Ascending aorta (tissue), 2 donors: Measurements from ENCODE around the gene IRF9. TPM values are rescaled to one million over a fixed set of nuclear protein-coding genes. Genes with fewer than 3 reads are reported as not detected.

Source experiments
- DNase-seq, 2 donors: peaks; one replicate each; pipeline ENCODE4 v3.0.0-alpha.2; 2019; ENCODE audit warnings: low spot score in 2 of 2
- H3K27ac ChIP-seq, 2 donors: fragments of 200-600 bp; sonication (generic); one replicate each; pipeline ENCODE4 v1.5.1; 2016 to 2017; ENCODE audit warnings: mild to moderate bottlenecking in 1 of 2
- H3K27me3 ChIP-seq: fragments of 200-600 bp; sonication (generic); one replicate; pipeline ENCODE4 v1.5.1; 2017
- H3K36me3 ChIP-seq, 2 donors: fragments of 200-600 bp; sonication (generic); one replicate each; pipeline ENCODE4 v1.5.1; 2016
- H3K4me1 ChIP-seq, 2 donors: fragments of 200-600 bp; sonication (generic); one replicate each; pipeline ENCODE4 v1.5.1; 2016 to 2017; ENCODE audit warnings: mild to moderate bottlenecking in 1 of 2
- H3K4me3 ChIP-seq, 2 donors: fragments of 200-600 bp; sonication (generic); one replicate each; pipeline ENCODE4 v1.5.1; 2016 to 2017; ENCODE audit warnings: mild to moderate bottlenecking in 1 of 2
- H3K9me3 ChIP-seq, 2 donors: fragments of 200-600 bp; sonication (generic); one replicate each; pipeline ENCODE4 v1.5.1; 2016
- CTCF ChIP-seq, 3 experiments: fragments of 200-600 bp in 2 of 3; fragments of 450-650 bp in 1 of 3; sonication (generic) in 2 of 3; IDR thresholded peaks; one replicate each; pipeline ENCODE4 v1.5.1; 2016 to 2019; ENCODE audit warnings: antibody characterized with exemption in 3 of 3, mild to moderate bottlenecking in 1 of 3, moderate library complexity in 1 of 3
- intact Hi-C: fragments of 100-400 bp; cut with DNase I; formaldehyde crosslinking; loops from one replicate; pipeline ENCODE4 v1.15.1; 2023
- total RNA-seq: library from RNA; depleted of rRNA; stranded (reverse); fragments of >200 nt; gene quantifications from one replicate; pipeline ENCODE4 v1.1.0, GENCODE V29; 2016

IRF9 gene
- total RNA-seq, 1 donor from 2014 or later: 24.7 TPM

- Histone ChIP-seq H3K27me3 (no peaks in the 10 kb centered on the region), H3K9me3 (no peaks in the 10 kb centered on the region), H3K4me1 (no peaks in the 10 kb centered on the region), H3K27ac (no peak overlapping the region), H3K36me3 (peaks cover 67 to 69% of the 10 kb centered on the region in 2 donors), H3K4me3 (no peak overlapping the region)
- no peak for TF ChIP-seq CTCF (IDR thresholded peaks at IDR 0.05)
- intact Hi-C loops: no loop called here
- DNase-seq: no peak
Observed at GRCh38 chr14:24122416-24122815, 38.6 kb upstream of the IRF9 start.

GRCh38 chr14:24122898-24123297, 38.2 kb upstream of the IRF9 start:
- no peaks in the 10 kb centered on the region for H3K9me3 ChIP-seq
- H3K27ac ChIP-seq: no peak overlapping the region
- H3K36me3 ChIP-seq: peaks cover 62 to 64% of the 10 kb centered on the region in 2 donors
- intact Hi-C loops: no loop called here
- H3K4me1 ChIP-seq: no peaks in the 10 kb centered on the region
- no peak for TF ChIP-seq CTCF (IDR thresholded peaks at IDR 0.05)
- DNase-seq: no peak
- no peak overlapping the region for H3K4me3 ChIP-seq
- H3K27me3 ChIP-seq: no peaks in the 10 kb centered on the region

GRCh38 chr14:24123424-24124417, 37.3 kb upstream of the IRF9 start:
- no peak for DNase-seq
- no peak for TF ChIP-seq CTCF (IDR thresholded peaks at IDR 0.05)
- Histone ChIP-seq H3K9me3 (no peaks in the 10 kb centered on the region), H3K4me3 (no peak overlapping the region), H3K36me3 (peaks cover 54 to 56% of the 10 kb centered on the region in 2 donors), H3K27me3 (no peaks in the 10 kb centered on the region), H3K4me1 (no peaks in the 10 kb centered on the region), H3K27ac (no peak overlapping the region)
- intact Hi-C loops: no loop called here

DNA sequence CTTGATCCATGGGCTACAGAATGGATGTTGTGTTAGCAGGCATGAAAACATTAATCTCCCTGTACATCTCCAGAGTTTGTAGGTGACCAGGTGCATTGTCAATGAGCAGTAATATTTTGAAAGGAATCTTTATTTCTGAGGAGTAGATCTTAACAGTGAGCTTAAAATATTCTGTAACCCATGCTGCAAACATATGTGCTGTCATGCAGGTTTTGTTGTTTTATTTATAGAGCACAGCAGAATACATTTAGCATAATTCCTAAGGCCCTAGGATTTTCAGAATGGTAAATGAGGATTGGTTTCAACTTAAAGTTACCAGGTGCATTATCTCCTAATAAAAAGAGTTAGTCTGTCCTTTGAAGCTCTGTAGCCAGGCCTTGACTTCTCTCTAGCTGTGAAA, 34.1 kb upstream of the IRF9 start:
- intact Hi-C loops: no loop called here
- no peaks in the 10 kb centered on the region for H3K9me3 ChIP-seq
- no peaks in the 10 kb centered on the region for H3K27me3 ChIP-seq
- DNase-seq: no peak
- H3K4me1 ChIP-seq: no peaks in the 10 kb centered on the region
- no peak overlapping the region for H3K27ac ChIP-seq
- no peak overlapping the region for H3K4me3 ChIP-seq
- no peak for TF ChIP-seq CTCF (IDR thresholded peaks at IDR 0.05)
- peaks cover 22 to 25% of the 10 kb centered on the region in 2 donors for H3K36me3 ChIP-seq

DNA sequence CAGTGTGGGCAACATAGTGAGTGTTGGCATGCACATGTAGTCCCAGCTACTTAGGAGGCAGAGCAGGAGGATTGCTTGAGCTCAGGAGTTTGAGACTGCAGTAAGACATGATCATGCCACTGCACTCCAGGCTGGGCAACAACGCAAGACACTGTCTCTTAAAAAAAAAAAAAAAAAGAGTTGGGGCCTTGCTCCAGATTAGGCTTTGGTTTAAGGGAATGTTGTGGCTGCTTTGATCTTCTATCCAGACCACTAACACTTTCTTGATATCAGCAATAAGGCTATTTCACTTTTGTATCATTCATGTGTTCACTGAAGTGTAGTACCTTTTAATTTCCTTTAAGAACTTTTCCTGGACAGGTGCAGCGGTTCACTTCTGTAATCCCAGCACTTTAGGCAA, 33.4 kb upstream of the IRF9 start:
- no peak for TF ChIP-seq CTCF (IDR thresholded peaks at IDR 0.05)
- intact Hi-C loops: no loop called here
- no peak for DNase-seq

More for the DNA sequence above, 33.4 kb upstream of the IRF9 start:
- Histone ChIP-seq H3K27me3 (no peaks in the 10 kb centered on the region), H3K36me3 (peaks cover 14 to 18% of the 10 kb centered on the region in 2 donors), H3K9me3 (no peaks in the 10 kb centered on the region), H3K4me1 (no peaks in the 10 kb centered on the region), H3K27ac (no peak overlapping the region), H3K4me3 (no peak overlapping the region)
